Cardiac fibroblast (primary cell): ENCODE results near the gene C1orf226.

ENCODE experiments used
- DNase-seq, 2 donors: peaks; one replicate each; pipeline versions ENCODE4 v3.0.0 to v3.0.0-alpha.2; 2010; ENCODE audit warnings: low read depth in 2 of 2
- H3K4me3 ChIP-seq, 2 donors: replicated peaks in 1 of 2; 1 replicate in 1 of 2; 2 replicates in 1 of 2; pipeline ENCODE4 v1.5.1; 2011; ENCODE audit warnings: low read depth in 2 of 2, low read length in 2 of 2, mild to moderate bottlenecking in 2 of 2, moderate library complexity in 1 of 2
- CTCF ChIP-seq: IDR thresholded peaks from one replicate; pipeline ENCODE4 v1.5.1; 2011; ENCODE audit warnings: low read depth, mild to moderate bottlenecking, low read length, inconsistent platforms

C1orf226 gene

GRCh38 chr1:162383516-162383915 is 2.0 kb downstream of the C1orf226 start:
- H3K4me3 ChIP-seq, result no peak overlapping the region
- DNase-seq, result no peak
- TF ChIP-seq CTCF, result no peak

GRCh38 chr1:162384116-162384515 is 2.6 kb downstream of the C1orf226 start:
- no peak for DNase-seq
- no peak for TF ChIP-seq CTCF
- H3K4me3 ChIP-seq, result no peak overlapping the region

GRCh38 chr1:162384601-162385279 is 3.2 kb downstream of the C1orf226 start:
- H3K4me3 ChIP-seq, result no peak overlapping the region
- TF ChIP-seq CTCF, result no peak
- DNase-seq, result no peak

GRCh38 chr1:162385280-162385623 is 3.7 kb downstream of the C1orf226 start:
- no peak overlapping the region for H3K4me3 ChIP-seq
- no peak for DNase-seq
- TF ChIP-seq CTCF, result no peak

GRCh38 chr1:162385702-162386101 is 4.2 kb downstream of the C1orf226 start:
- DNase-seq, result no peak
- H3K4me3 ChIP-seq, result no peak overlapping the region
- no peak for TF ChIP-seq CTCF

- TF ChIP-seq CTCF, result no peak
- DNase-seq, result no peak
- H3K4me3 ChIP-seq, result no peak overlapping the region
Observed at GRCh38 chr1:162386292-162387225, 5.0 kb downstream of the C1orf226 start.
